ENCODE results near the gene RAB1B.

DNA sequence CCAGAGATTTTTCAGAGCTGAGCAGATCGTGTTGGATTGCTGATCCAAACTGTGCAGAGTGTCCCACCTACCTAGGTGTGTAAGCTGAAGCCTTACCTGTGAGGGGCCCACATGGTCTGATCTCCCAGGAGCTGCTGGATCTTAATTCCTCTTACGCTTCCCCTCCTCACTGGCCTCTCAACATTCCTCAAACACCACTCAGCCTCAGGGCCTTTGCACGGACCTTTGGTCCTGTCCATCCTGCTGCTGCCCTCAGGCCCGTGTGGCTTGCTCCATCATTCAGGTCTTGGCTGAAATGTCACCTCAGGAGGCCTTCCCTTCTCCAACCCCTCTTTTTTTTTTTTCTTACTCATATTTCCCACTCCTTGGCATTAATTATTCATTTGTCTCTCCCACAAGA lies 21.1 kb upstream of the RAB1B start:
- TF ChIP-seq, protein P1, sequence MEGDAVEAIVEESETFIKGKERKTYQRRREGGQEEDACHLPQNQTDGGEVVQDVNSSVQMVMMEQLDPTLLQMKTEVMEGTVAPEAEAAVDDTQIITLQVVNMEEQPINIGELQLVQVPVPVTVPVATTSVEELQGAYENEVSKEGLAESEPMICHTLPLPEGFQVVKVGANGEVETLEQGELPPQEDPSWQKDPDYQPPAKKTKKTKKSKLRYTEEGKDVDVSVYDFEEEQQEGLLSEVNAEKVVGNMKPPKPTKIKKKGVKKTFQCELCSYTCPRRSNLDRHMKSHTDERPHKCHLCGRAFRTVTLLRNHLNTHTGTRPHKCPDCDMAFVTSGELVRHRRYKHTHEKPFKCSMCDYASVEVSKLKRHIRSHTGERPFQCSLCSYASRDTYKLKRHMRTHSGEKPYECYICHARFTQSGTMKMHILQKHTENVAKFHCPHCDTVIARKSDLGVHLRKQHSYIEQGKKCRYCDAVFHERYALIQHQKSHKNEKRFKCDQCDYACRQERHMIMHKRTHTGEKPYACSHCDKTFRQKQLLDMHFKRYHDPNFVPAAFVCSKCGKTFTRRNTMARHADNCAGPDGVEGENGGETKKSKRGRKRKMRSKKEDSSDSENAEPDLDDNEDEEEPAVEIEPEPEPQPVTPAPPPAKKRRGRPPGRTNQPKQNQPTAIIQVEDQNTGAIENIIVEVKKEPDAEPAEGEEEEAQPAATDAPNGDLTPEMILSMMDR (conservative IDR thresholded peaks at IDR 0.05), result no peak
- TF ChIP-seq ZFX (IDR thresholded peaks at IDR 0.05), result no peak
